ENCODE results near the gene CIRBP. TPM values are rescaled to one million over a fixed set of nuclear protein-coding genes. Genes with fewer than 3 reads are reported as not detected.
A peak's percentile ranks its signal among the peaks of the same experiment; 100 is the strongest.

CIRBP gene
- total RNA-seq, 2 experiments from 2014 or later, result 278 to 309 TPM

DNA sequence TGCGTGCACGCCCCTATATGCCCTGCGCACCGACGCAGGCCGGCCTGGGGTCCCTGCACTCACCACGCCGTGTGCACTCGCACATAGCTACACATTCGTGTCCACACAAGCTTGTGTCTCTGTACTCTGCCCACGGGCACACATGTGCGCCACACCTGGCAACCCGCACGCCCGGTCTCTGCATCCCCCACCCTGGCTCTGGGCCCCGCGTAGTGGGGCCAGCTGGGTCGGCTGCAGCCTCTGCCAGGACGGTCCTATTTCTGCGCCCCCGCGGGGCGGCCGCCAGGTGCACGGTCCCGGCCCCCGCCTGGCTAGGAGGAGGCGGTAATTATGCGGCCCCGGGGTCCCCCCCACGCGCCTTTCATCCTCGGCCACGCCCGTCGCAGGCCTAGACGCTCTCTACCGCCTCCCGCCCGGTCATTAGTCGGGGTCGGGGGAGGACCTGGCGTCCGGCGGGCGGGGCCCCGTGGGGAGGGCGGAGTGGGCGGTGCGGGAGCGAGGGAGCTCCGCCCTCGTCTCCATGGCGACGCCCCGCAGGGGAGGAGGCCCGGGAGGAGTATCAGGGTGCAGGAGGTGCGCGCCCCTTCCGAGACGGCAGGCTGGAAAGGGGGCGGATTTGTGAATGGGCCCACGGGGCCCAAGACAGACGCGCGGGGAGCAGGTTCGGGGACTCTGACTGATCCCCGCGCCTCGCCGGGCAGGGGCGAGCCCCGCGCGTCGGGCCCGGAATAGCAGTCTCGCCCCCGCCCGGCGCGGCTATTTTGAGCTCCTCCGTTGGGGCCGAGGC is 2.8 kb upstream of the CIRBP start:
- no TSS peak for BruUV-seq (replicated peaks)
- peaks cover 37% of the 10 kb centered on the region for H3K79me2 ChIP-seq (ENCODE audit: insufficient read depth, low read depth, low read length)
- H3K4me2 ChIP-seq (ENCODE audit: low read length), result peak overlapping the region; percentile 97

GRCh38 chr19:1266916-1267476 is 2.1 kb upstream of the CIRBP start:
- peak; percentile 71 for DNase-seq (ENCODE audit: low spot score)
- peaks cover 30% of the 10 kb centered on the region for H3K36me3 ChIP-seq (ENCODE audit: insufficient read depth, low read length)
- no peaks in the 10 kb centered on the region for H3K9me3 ChIP-seq (ENCODE audit: low read length)
- BruUV-seq (replicated peaks), result no TSS peak
- peak overlapping the region; percentile 32; the same call in 1 of the 2 replicates for H2AFZ ChIP-seq (ENCODE audit: low read length)
- peaks cover 3% of the 10 kb centered on the region; the same call in 1 of the 2 replicates for H4K20me1 ChIP-seq (ENCODE audit: insufficient read depth, low read length)
- intact Hi-C loops (cut with micrococcal nuclease; ENCODE audit: unreplicated experiment), result loop anchor here (1.0 to 10.0 kb wide), 4 partner anchors 18 to 380 kb away; partner anchors contain the start of genes CNN2, RNU6-2 and TMEM259
- TF ChIP-seq CTCF (conservative IDR thresholded peaks at IDR 0.05; ENCODE audit: low read length) (peak; percentile 93), EZH2phosphoT487 (IDR thresholded peaks at IDR 0.05; ENCODE audit: borderline replicate concordance, low read depth, low read length) (no peak)
- peak overlapping the region; percentile 82 for H3K4me3 ChIP-seq (ENCODE audit: low read depth, low read length, poor library complexity, severe bottlenecking)
- peaks cover 83% of the 10 kb centered on the region for H3K4me1 ChIP-seq (ENCODE audit: insufficient read depth, low read length, poor library complexity, severe bottlenecking)
- H3K4me2 ChIP-seq (ENCODE audit: low read length), result peak overlapping the region; percentile 97
- no peaks in the 10 kb centered on the region for H3K9me2 ChIP-seq (ENCODE audit: insufficient read depth, low read length)
- peaks cover 39% of the 10 kb centered on the region for H3K79me2 ChIP-seq (ENCODE audit: insufficient read depth, low read depth, low read length)
- H3K27ac ChIP-seq (ENCODE audit: low read depth, low read length, poor library complexity, severe bottlenecking), result peak overlapping the region; percentile 93
- CTCF ChIA-PET (ENCODE audit: unreplicated experiment), result interaction anchor here (0.6 to 1.7 kb wide), 2 partner anchors 15 to 23 kb away, joined by 3 to 24 read pairs; no protein-coding TSS in a partner anchor
- POLR2A ChIA-PET, result interaction anchor here (1.0 to 1.4 kb wide), 2 partner anchors 8 to 23 kb away, joined by 3 to 4 read pairs; partner anchors contain the start of gene FAM174C

More for the DNA sequence above, 2.8 kb upstream of the CIRBP start:
- TF ChIP-seq EZH2phosphoT487 (IDR thresholded peaks at IDR 0.05; ENCODE audit: borderline replicate concordance, low read depth, low read length) (no peak), CTCF (conservative IDR thresholded peaks at IDR 0.05; ENCODE audit: low read length) (no peak)
- H3K4me3 ChIP-seq (ENCODE audit: low read depth, low read length, poor library complexity, severe bottlenecking), result peak overlapping the region; percentile 82
- intact Hi-C loops (cut with micrococcal nuclease; ENCODE audit: unreplicated experiment), result loop anchor here (1.0 to 10.0 kb wide), 3 partner anchors 17 to 381 kb away; partner anchors contain the start of genes CNN2, RNU6-2 and TMEM259
- peak overlapping the region; percentile 32; the same call in 1 of the 2 replicates for H2AFZ ChIP-seq (ENCODE audit: low read length)
- peaks cover 76% of the 10 kb centered on the region for H3K4me1 ChIP-seq (ENCODE audit: insufficient read depth, low read length, poor library complexity, severe bottlenecking)
- H3K9me2 ChIP-seq (ENCODE audit: insufficient read depth, low read length), result no peaks in the 10 kb centered on the region
- CTCF ChIA-PET (ENCODE audit: unreplicated experiment), result interaction anchor here (0.6 to 1.7 kb wide), 2 partner anchors 15 to 22 kb away, joined by 3 to 24 read pairs; no protein-coding TSS in a partner anchor
- POLR2A ChIA-PET, result interaction anchor here (1.0 to 1.4 kb wide), 2 partner anchors 9 to 22 kb away, joined by 3 to 4 read pairs; partner anchors contain the start of gene FAM174C
- peak; percentile 93 for DNase-seq (ENCODE audit: low spot score)
- H3K36me3 ChIP-seq (ENCODE audit: insufficient read depth, low read length), result peaks cover 23% of the 10 kb centered on the region
- peaks cover 3% of the 10 kb centered on the region; the same call in 1 of the 2 replicates for H4K20me1 ChIP-seq (ENCODE audit: insufficient read depth, low read length)
- H3K27ac ChIP-seq (ENCODE audit: low read depth, low read length, poor library complexity, severe bottlenecking), result peak overlapping the region; percentile 93
- no peaks in the 10 kb centered on the region for H3K9me3 ChIP-seq (ENCODE audit: low read length)

Measured in OCI-LY7 (cell line).